Activated gamma-delta T cell (primary cell): ENCODE measurements around the gene DPP10.
"Not testable (repeated sequence)": the region's sequence is repeated elsewhere in the genome, so short reads cannot be mapped to it uniquely, and the experiment has no call there.

Source experiments
- DNase-seq: peaks from one replicate; lab custom pipeline; 2025; lab: John Stamatoyannopoulos, UW

DPP10 gene

GRCh38 chr2:114515882-114516281 is 73.4 kb downstream of the DPP10 start:
- no peak for DNase-seq

GRCh38 chr2:114517580-114517979 is 75.1 kb downstream of the DPP10 start:
- no peak for DNase-seq

GRCh38 chr2:114518738-114519137 is 76.3 kb downstream of the DPP10 start:
- no peak for DNase-seq

GRCh38 chr2:114522612-114523011 is 80.2 kb downstream of the DPP10 start:
- DNase-seq: not testable (repeated sequence)

GRCh38 chr2:114525955-114526354 is 83.5 kb downstream of the DPP10 start:
- DNase-seq: no peak

- no peak for DNase-seq
Observed at GRCh38 chr2:114526841-114527240, 84.4 kb downstream of the DPP10 start.

GRCh38 chr2:114527330-114527983 is 85.0 kb downstream of the DPP10 start:
- no peak for DNase-seq

- no peak for DNase-seq
Observed at GRCh38 chr2:114534116-114535084, 92.0 kb downstream of the DPP10 start.

GRCh38 chr2:114537777-114538176 is 95.3 kb downstream of the DPP10 start:
- no peak for DNase-seq

GRCh38 chr2:114542695-114543094 is 100.3 kb downstream of the DPP10 start:
- no peak for DNase-seq

- no peak for DNase-seq
Observed at GRCh38 chr2:114543236-114543766, 100.9 kb downstream of the DPP10 start.

- DNase-seq: no peak
Observed at GRCh38 chr2:114545052-114545451, 102.6 kb downstream of the DPP10 start.

- DNase-seq: no peak
Observed at GRCh38 chr2:114546531-114546930, 104.1 kb downstream of the DPP10 start.

- no peak for DNase-seq
Observed at GRCh38 chr2:114548151-114548550, 105.7 kb downstream of the DPP10 start.

GRCh38 chr2:114550364-114550763 is 107.9 kb downstream of the DPP10 start:
- DNase-seq: no peak

- DNase-seq: no peak
Observed at GRCh38 chr2:114550895-114551793, 108.7 kb downstream of the DPP10 start.

GRCh38 chr2:114553027-114553426 is 110.6 kb downstream of the DPP10 start:
- DNase-seq: no peak

GRCh38 chr2:114569166-114569565 is 126.7 kb downstream of the DPP10 start:
- DNase-seq: no peak

GRCh38 chr2:114577657-114578056 is 135.2 kb downstream of the DPP10 start:
- no peak for DNase-seq

- no peak for DNase-seq
Observed at GRCh38 chr2:114579542-114579941, 137.1 kb downstream of the DPP10 start.

GRCh38 chr2:114580691-114581090 is 138.2 kb downstream of the DPP10 start:
- no peak for DNase-seq

- DNase-seq: no peak
Observed at GRCh38 chr2:114598329-114598728, 155.9 kb downstream of the DPP10 start.
